Right lobe of liver (tissue), 4 donors: ENCODE results near the gene RNF44.

Experiments used
- CTCF ChIP-seq, 4 donors: fragments of 200-600 bp in 3 of 4; fragments of 450-650 bp in 1 of 4; IDR thresholded peaks; one replicate each; pipeline versions ENCODE4 v1.5.1 to v1.8.0; 2016 to 2022; ENCODE audit warnings: antibody characterized with exemption in 4 of 4, mild to moderate bottlenecking in 2 of 4
- POLR2A ChIP-seq: fragments of 450-650 bp; IDR thresholded peaks from one replicate; pipeline ENCODE4 v1.6.1; 2017; ENCODE audit warnings: antibody characterized with exemption, mild to moderate bottlenecking
- donor health status: DM: no; HTN: no; CAD: no.
- donor health status: DM: no; HTN: no; CAD: no.
- donor health status: DM: no; HTN: yes; CAD: no.

- TF ChIP-seq CTCF (IDR thresholded peaks at IDR 0.05) (no peak), POLR2A (no peak)
Observed at GRCh38 chr5:176534640-176535039, 2.6 kb downstream of the RNF44 start.
